Left lung (tissue), 10 donors: Measurements from ENCODE around the gene NTRK2. TPM values are rescaled to one million over a fixed set of nuclear protein-coding genes. Genes with fewer than 3 reads are reported as not detected.

ENCODE experiments used
- ATAC-seq: fragments of 200-7000 bp; cut with Tn5 transposase; one replicate; pipeline ENCODE4 v1.9.1; 2020; ENCODE audit warnings: moderate library complexity
- DNase-seq, 4 donors: peaks; one replicate each; pipeline ENCODE4 v3.0.0-alpha.2; 2013 to 2020
- H3K27ac ChIP-seq, 2 donors: fragments of 200-600 bp; sonication (generic) in 1 of 2; one replicate each; pipeline versions ENCODE4 v1.5.0 to v1.8.0; 2020 to 2021
- H3K27me3 ChIP-seq, 2 donors: fragments of 200-600 bp; sonication (generic) in 1 of 2; one replicate each; pipeline versions ENCODE4 v1.5.0 to v1.8.0; 2020 to 2021
- H3K36me3 ChIP-seq, 2 donors: fragments of 200-600 bp; sonication (generic) in 1 of 2; one replicate each; pipeline versions ENCODE4 v1.5.0 to v1.8.0; 2020 to 2021
- H3K4me1 ChIP-seq, 2 donors: fragments of 200-600 bp; one replicate each; pipeline ENCODE4 v1.8.0; 2021
- H3K4me3 ChIP-seq, 2 donors: fragments of 200-600 bp; sonication (generic) in 1 of 2; one replicate each; pipeline versions ENCODE4 v1.5.0 to v1.8.0; 2020 to 2021; ENCODE audit warnings: mild to moderate bottlenecking in 1 of 2
- H3K9me3 ChIP-seq, 2 donors: fragments of 200-600 bp; sonication (generic) in 1 of 2; one replicate each; pipeline versions ENCODE4 v1.5.0 to v1.8.0; 2020 to 2021
- CTCF ChIP-seq, 2 donors: fragments of 200-600 bp; sonication (generic) in 1 of 2; IDR thresholded peaks; one replicate each; pipeline versions ENCODE4 v1.5.0 to v1.8.0; 2021; ENCODE audit warnings: antibody characterized with exemption in 2 of 2
- intact Hi-C, 2 donors: fragments of 100-400 bp; cut with DNase I; formaldehyde crosslinking; loops; one replicate each; pipeline versions ENCODE4 v1.11.2 to v1.14.2; 2022
- polyA plus RNA-seq, 6 donors: library from polyadenylated mRNA; unstranded; fragments of 120-200 nt; gene quantifications; one replicate each; pipeline ENCODE4 v1.2.1, GENCODE V29; 2013; ENCODE audit not compliant: insufficient read length in 6 of 6
- total RNA-seq, 2 donors: library from RNA; stranded (reverse); fragmentation: NEBNext Ultra II Directional; extraction: Animal tissue kit (Norgen Biotek cat#: 25700); gene quantifications; one replicate each; pipeline ENCODE4 v1.2.1, GENCODE V29; 2021
- donor health status: DM: no; HTN: yes; CAD: no.
- donor health status: DM: no; HTN: no; CAD: no.

The NTRK2 gene
- total and polyA plus RNA-seq, 8 donors: 0.29 to 3.8 (median 1.7) TPM

- intact Hi-C loops: no loop called here
- no peak for DNase-seq
- H3K27me3 ChIP-seq: no peaks in the 10 kb centered on the region
- no peak overlapping the region for H3K27ac ChIP-seq
- H3K9me3 ChIP-seq: no peaks in the 10 kb centered on the region
- no peak for ATAC-seq
- peaks cover 3 to 7% of the 10 kb centered on the region in 2 donors for H3K4me1 ChIP-seq
- no peak for TF ChIP-seq CTCF (IDR thresholded peaks at IDR 0.05)
- no peaks in the 10 kb centered on the region for H3K36me3 ChIP-seq
- H3K4me3 ChIP-seq: no peak overlapping the region
Measured at GRCh38 chr9:84866396-84867175, 197.1 kb downstream of the NTRK2 start.

GRCh38 chr9:84867186-84867585 is 197.7 kb downstream of the NTRK2 start:
- Histone ChIP-seq H3K4me3 (no peak overlapping the region), H3K36me3 (no peaks in the 10 kb centered on the region), H3K27me3 (no peaks in the 10 kb centered on the region), H3K9me3 (no peaks in the 10 kb centered on the region), H3K4me1 (peaks cover 3% of the 10 kb centered on the region in 2 donors), H3K27ac (no peak overlapping the region)
- ATAC-seq (no peak), DNase-seq (no peak)
- intact Hi-C loops: no loop called here
- no peak for TF ChIP-seq CTCF (IDR thresholded peaks at IDR 0.05)

- intact Hi-C loops: no loop called here
- ATAC-seq: no peak
- H3K4me3 ChIP-seq: no peak overlapping the region
- no peaks in the 10 kb centered on the region for H3K36me3 ChIP-seq
- no peak for TF ChIP-seq CTCF (IDR thresholded peaks at IDR 0.05)
- no peak overlapping the region for H3K27ac ChIP-seq
- no peaks in the 10 kb centered on the region for H3K4me1 ChIP-seq
- H3K9me3 ChIP-seq: no peaks in the 10 kb centered on the region
- H3K27me3 ChIP-seq: no peaks in the 10 kb centered on the region
- DNase-seq: no peak
Measured at GRCh38 chr9:84869091-84869490, 199.6 kb downstream of the NTRK2 start.

- no peak overlapping the region for H3K4me3 ChIP-seq
- H3K27ac ChIP-seq: no peak overlapping the region
- peaks cover 0 to 9% of the 10 kb centered on the region in 2 donors for H3K4me1 ChIP-seq
- no peaks in the 10 kb centered on the region for H3K36me3 ChIP-seq
- intact Hi-C loops: no loop called here
- no peaks in the 10 kb centered on the region for H3K9me3 ChIP-seq
- no peaks in the 10 kb centered on the region for H3K27me3 ChIP-seq
- no peak for TF ChIP-seq CTCF (IDR thresholded peaks at IDR 0.05)
- DNase-seq: no peak
- ATAC-seq: no peak
Measured at GRCh38 chr9:84871983-84872382, 202.5 kb downstream of the NTRK2 start.

- H3K4me1 ChIP-seq: peaks cover 0 to 9% of the 10 kb centered on the region in 2 donors
- H3K36me3 ChIP-seq: no peaks in the 10 kb centered on the region
- ATAC-seq (no peak), DNase-seq (no peak)
- intact Hi-C loops: no loop called here
- H3K27ac ChIP-seq: peak overlapping the region in 1 of 2 donors; percentile 24
- no peak for TF ChIP-seq CTCF (IDR thresholded peaks at IDR 0.05)
- no peak overlapping the region for H3K4me3 ChIP-seq
- no peaks in the 10 kb centered on the region for H3K27me3 ChIP-seq
- H3K9me3 ChIP-seq: no peaks in the 10 kb centered on the region
Measured at GRCh38 chr9:84874022-84874421, 204.5 kb downstream of the NTRK2 start.
